Neural progenitor cell (in vitro differentiated cells): ENCODE results near the gene MED19. TPM values are rescaled to one million over a fixed set of nuclear protein-coding genes. Genes with fewer than 3 reads are reported as not detected.
"Not testable (repeated sequence)": the region's sequence is repeated elsewhere in the genome, so short reads cannot be mapped to it uniquely, and the experiment has no call there.

Experiments used
- DNase-seq: peaks from one replicate; pipeline ENCODE4 v3.0.0-alpha.2; 2016; ENCODE audit warnings: low spot score
- H2AFZ ChIP-seq: fragments of 200-600 bp; sonication (generic); replicated peaks from 2 replicates; pipeline ENCODE4 v1.6.1; 2016; ENCODE audit warnings: antibody characterized with exemption
- H3F3A ChIP-seq: fragments of 200-600 bp; sonication (generic); 2 replicates; pipeline ENCODE4 v1.6.1; 2016; ENCODE audit warnings: antibody characterized with exemption, low read depth
- H3K27ac ChIP-seq: fragments of 200-600 bp; sonication (generic); 2 replicates; pipeline ENCODE4 v1.5.1; 2016; ENCODE audit warnings: mild to moderate bottlenecking
- H3K27me3 ChIP-seq: fragments of 200-600 bp; sonication (generic); 2 replicates; pipeline ENCODE4 v1.6.1; 2016; ENCODE audit warnings: mild to moderate bottlenecking, moderate library complexity
- H3K36me3 ChIP-seq: fragments of 200-600 bp; sonication (generic); 2 replicates; pipeline ENCODE4 v1.5.1; 2016
- H3K4me1 ChIP-seq: fragments of 200-600 bp; sonication (generic); 2 replicates; pipeline ENCODE4 v1.6.1; 2016; ENCODE audit warnings: mixed run types
- H3K4me2 ChIP-seq: fragments of 200-600 bp; sonication (generic); 2 replicates; pipeline ENCODE4 v1.6.1; 2016
- H3K4me3 ChIP-seq: fragments of 200-600 bp; sonication (generic); 2 replicates; pipeline ENCODE4 v1.5.1; 2016
- H3K79me2 ChIP-seq: fragments of 200-600 bp; sonication (generic); 2 replicates; pipeline ENCODE4 v1.6.1; 2016; ENCODE audit warnings: low read depth
- H3K9ac ChIP-seq: fragments of 200-600 bp; sonication (generic); 2 replicates; pipeline ENCODE4 v1.6.1; 2016
- H3K9me3 ChIP-seq: fragments of 200-600 bp; sonication (generic); 2 replicates; pipeline ENCODE4 v1.5.1; 2016; ENCODE audit warnings: low read depth
- H4K20me1 ChIP-seq: fragments of 200-600 bp; sonication (generic); 2 replicates; pipeline ENCODE4 v1.6.1; 2016; ENCODE audit warnings: low read depth
- H3K27ac Mint-ChIP-seq: 3 replicates; pipeline ENCODE4 v1.8.0; 2021; ENCODE audit warnings: mixed read lengths
- H3K27me3 Mint-ChIP-seq: 2 replicates; pipeline ENCODE4 v1.8.0; 2022; ENCODE audit warnings: low read depth, mild to moderate bottlenecking, inconsistent platforms, moderate library complexity, mixed read lengths; ENCODE audit not compliant: insufficient read depth
- H3K36me3 Mint-ChIP-seq: 3 replicates; pipeline ENCODE4 v1.8.0; 2021; ENCODE audit warnings: mixed read lengths
- H3K4me1 Mint-ChIP-seq: 3 replicates; pipeline ENCODE4 v1.8.0; 2021; ENCODE audit warnings: mixed read lengths
- H3K4me3 Mint-ChIP-seq: 3 replicates; pipeline ENCODE4 v1.8.0; 2021; ENCODE audit warnings: mild to moderate bottlenecking, moderate library complexity, mixed read lengths
- H3K9me3 Mint-ChIP-seq: 3 replicates; pipeline ENCODE4 v1.8.0; 2020; ENCODE audit warnings: mixed read lengths
- EZH2 ChIP-seq: fragments of 200-600 bp; sonication (generic); IDR thresholded peaks from 2 replicates; pipeline ENCODE4 v1.6.1; 2017; ENCODE audit warnings: antibody characterized with exemption, mild to moderate bottlenecking, moderate library complexity
- EZH2phosphoT487 ChIP-seq: fragments of 200-600 bp; sonication (generic); IDR thresholded peaks from 2 replicates; pipeline ENCODE4 v1.6.1; 2017; ENCODE audit warnings: antibody characterized with exemption
- total RNA-seq: library from RNA; depleted of rRNA; stranded (reverse); fragments of >200 nt; gene quantifications from 2 replicates; pipeline ENCODE4 v1.2.3, GENCODE V29; 2015; ENCODE audit warnings: low replicate concordance
- TF ChIP-seq, protein P1 (sequence below): fragments of 200-600 bp; sonication (generic); IDR thresholded peaks from 2 replicates; pipeline ENCODE4 v1.5.1; 2017; ENCODE audit warnings: antibody characterized with exemption, mild to moderate bottlenecking

The MED19 gene
- total RNA-seq, 1 donor from 2014 or later = 11.8 TPM

DNA sequence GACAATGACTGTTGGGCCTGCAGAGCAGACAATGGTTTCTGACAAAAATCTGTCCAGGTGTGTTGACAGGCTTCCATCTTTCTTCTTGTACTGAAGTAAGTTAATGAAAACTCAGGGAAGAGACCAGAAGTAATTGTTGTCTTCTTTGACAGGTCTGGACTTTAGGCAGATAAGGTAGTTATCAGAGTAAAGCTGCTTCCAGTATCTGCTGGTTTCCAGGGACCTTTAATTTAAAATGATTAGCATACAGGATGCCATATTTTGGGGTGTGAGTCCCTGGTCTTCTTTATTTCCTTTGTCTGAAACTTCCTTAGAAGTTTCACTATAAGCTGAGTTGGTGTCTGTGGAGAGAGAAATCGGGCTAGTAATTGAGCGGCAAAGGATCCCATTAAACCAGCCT, 1.8 kb upstream of the MED19 start:
- H3K27me3 Mint-ChIP-seq = peaks cover 2% of the 10 kb centered on the region
- H2AFZ ChIP-seq = no peak overlapping the region
- H3K4me3 ChIP-seq = peak overlapping the region; percentile 98
- peaks cover 24% of the 10 kb centered on the region for H3K4me1 Mint-ChIP-seq
- H3K27ac ChIP-seq = no peak overlapping the region
- H3K9ac ChIP-seq = no peak overlapping the region
- peaks cover 12% of the 10 kb centered on the region for H3F3A ChIP-seq
- peak overlapping the region; percentile 97 for H3K4me2 ChIP-seq
- TF ChIP-seq, protein P1, sequence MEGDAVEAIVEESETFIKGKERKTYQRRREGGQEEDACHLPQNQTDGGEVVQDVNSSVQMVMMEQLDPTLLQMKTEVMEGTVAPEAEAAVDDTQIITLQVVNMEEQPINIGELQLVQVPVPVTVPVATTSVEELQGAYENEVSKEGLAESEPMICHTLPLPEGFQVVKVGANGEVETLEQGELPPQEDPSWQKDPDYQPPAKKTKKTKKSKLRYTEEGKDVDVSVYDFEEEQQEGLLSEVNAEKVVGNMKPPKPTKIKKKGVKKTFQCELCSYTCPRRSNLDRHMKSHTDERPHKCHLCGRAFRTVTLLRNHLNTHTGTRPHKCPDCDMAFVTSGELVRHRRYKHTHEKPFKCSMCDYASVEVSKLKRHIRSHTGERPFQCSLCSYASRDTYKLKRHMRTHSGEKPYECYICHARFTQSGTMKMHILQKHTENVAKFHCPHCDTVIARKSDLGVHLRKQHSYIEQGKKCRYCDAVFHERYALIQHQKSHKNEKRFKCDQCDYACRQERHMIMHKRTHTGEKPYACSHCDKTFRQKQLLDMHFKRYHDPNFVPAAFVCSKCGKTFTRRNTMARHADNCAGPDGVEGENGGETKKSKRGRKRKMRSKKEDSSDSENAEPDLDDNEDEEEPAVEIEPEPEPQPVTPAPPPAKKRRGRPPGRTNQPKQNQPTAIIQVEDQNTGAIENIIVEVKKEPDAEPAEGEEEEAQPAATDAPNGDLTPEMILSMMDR = no peak
- TF ChIP-seq EZH2phosphoT487 = no peak
- no peak for TF ChIP-seq EZH2
- H3K4me3 Mint-ChIP-seq = peak overlapping the region; percentile 99
- peaks cover 12% of the 10 kb centered on the region for H3K4me1 ChIP-seq
- no peaks in the 10 kb centered on the region for H3K9me3 ChIP-seq
- no peak overlapping the region for H3K27ac Mint-ChIP-seq
- peaks cover 64% of the 10 kb centered on the region for H3K79me2 ChIP-seq
- H3K36me3 ChIP-seq = no peaks in the 10 kb centered on the region
- H3K27me3 ChIP-seq = no peaks in the 10 kb centered on the region
- no peak for DNase-seq
- H4K20me1 ChIP-seq = peaks cover 15% of the 10 kb centered on the region
- H3K36me3 Mint-ChIP-seq = peaks cover 16% of the 10 kb centered on the region
- peaks cover 9% of the 10 kb centered on the region for H3K9me3 Mint-ChIP-seq

DNA sequence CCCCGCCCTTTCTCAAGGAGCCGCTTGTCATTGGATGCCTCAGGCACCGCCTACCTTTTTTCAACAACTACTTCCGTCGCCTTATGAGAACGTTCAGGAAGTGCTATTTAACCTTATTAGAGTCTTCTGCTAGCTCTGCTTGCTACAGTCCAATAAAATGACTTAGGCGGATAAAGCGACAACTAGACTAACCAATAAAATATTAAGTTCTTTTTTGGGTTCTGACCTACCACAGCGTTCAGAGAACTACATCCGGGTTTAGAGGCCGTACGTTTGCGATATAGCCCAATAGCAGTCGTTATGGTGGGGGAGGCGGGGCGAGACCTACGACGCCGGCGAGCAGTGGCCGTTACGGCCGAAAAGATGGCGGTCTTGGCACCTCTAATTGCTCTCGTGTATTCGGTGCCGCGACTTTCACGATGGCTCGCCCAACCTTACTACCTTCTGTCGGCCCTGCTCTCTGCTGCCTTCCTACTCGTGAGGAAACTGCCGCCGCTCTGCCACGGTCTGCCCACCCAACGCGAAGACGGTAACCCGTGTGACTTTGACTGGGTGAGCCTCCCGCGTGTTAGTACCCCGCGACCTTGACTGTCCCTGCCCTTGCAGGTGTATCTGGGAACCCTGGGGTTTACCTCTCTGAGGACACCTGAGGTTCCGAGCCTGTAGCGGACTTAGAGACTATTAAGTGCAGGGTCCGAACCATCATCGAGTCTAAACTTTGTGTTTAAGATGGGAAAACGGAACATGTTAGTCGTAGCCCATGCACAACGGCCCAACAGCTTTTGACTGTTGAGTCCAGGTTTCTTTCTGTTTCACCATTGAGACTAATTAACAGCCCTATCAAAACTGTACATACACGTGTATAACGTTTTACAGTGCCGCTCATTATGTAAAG, 488 bp upstream of the MED19 start, which contains the start of gene TMX2:
TMX2 (plus strand) TSS at position 338 of the 895 bp plus-strand sequence; CDS start at position 364, 26 bp downstream.
- peak; percentile 98 for DNase-seq
- Mint-ChIP-seq H3K9me3 (peaks cover 4% of the 10 kb centered on the region), H3K4me1 (peaks cover 24% of the 10 kb centered on the region), H3K4me3 (peak within 1 kb of the TSS; percentile 99), H3K36me3 (peaks cover 9% of the 10 kb centered on the region), H3K27me3 (peaks cover 2% of the 10 kb centered on the region), H3K27ac (peak within 1 kb of the TSS; percentile 91)
- no peaks in the 10 kb centered on the region for H3K27me3 ChIP-seq
- TF ChIP-seq EZH2 = peak; percentile 18
- TF ChIP-seq, protein P1 = no peak
- no peaks in the 10 kb centered on the region for H3K36me3 ChIP-seq
- H2AFZ ChIP-seq = peak within 1 kb of the TSS; percentile 93
- peak within 1 kb of the TSS; percentile 98 for H3K4me3 ChIP-seq
- peaks cover 63% of the 10 kb centered on the region for H3K79me2 ChIP-seq
- peak within 1 kb of the TSS; percentile 97 for H3K4me2 ChIP-seq
- peak within 1 kb of the TSS; percentile 91 for H3K9ac ChIP-seq
- H3K9me3 ChIP-seq = no peaks in the 10 kb centered on the region
- H3K4me1 ChIP-seq = peaks cover 12% of the 10 kb centered on the region
- peak within 1 kb of the TSS; percentile 95 for H3K27ac ChIP-seq
- peaks cover 15% of the 10 kb centered on the region for H4K20me1 ChIP-seq
- peaks cover 12% of the 10 kb centered on the region for H3F3A ChIP-seq

DNA sequence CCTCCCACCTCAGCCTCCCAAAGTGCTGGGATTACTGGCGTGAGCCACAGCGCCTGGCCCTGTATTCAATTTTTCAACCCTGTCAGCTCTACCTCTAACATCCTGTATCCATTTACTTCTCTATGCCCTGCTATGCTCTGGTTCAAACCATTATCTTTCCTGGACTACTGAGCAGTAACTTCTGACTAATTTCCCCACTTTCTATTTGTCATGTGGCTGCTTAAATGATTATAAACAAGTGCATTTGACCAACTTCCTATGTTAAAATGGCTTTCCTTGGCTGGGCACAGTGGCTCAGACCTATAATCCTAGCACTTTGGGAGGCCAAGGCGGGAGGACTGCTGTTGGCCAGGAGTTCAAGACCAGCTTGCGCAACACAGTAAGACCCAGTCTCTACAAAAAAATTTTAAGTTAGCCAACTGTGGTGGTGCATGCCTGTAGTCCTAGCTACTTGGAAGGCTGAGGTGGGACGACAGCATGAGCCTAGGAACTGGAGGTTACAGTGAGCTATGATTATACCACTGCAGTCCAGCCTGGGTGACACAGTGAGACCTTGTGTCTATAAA, 2.1 kb downstream of the MED19 start:
- Histone ChIP-seq H3K4me2 (no peak overlapping the region), H3K9me3 (no peaks in the 10 kb centered on the region), H3F3A (peaks cover 14% of the 10 kb centered on the region), H3K36me3 (no peaks in the 10 kb centered on the region), H2AFZ (no peak overlapping the region), H4K20me1 (peaks cover 15% of the 10 kb centered on the region), H3K4me3 (no peak overlapping the region), H3K9ac (no peak overlapping the region), H3K79me2 (peaks cover 69% of the 10 kb centered on the region), H3K27me3 (no peaks in the 10 kb centered on the region), H3K27ac (no peak overlapping the region), H3K4me1 (peaks cover 12% of the 10 kb centered on the region)
- Mint-ChIP-seq H3K27me3 (peaks cover 2% of the 10 kb centered on the region), H3K27ac (no peak overlapping the region), H3K9me3 (no peaks in the 10 kb centered on the region), H3K36me3 (peaks cover 7% of the 10 kb centered on the region), H3K4me1 (peaks cover 24% of the 10 kb centered on the region), H3K4me3 (no peak overlapping the region)
- no peak for TF ChIP-seq EZH2
- TF ChIP-seq, protein P1 = no peak
- no peak for TF ChIP-seq EZH2phosphoT487
- DNase-seq = no peak

DNA sequence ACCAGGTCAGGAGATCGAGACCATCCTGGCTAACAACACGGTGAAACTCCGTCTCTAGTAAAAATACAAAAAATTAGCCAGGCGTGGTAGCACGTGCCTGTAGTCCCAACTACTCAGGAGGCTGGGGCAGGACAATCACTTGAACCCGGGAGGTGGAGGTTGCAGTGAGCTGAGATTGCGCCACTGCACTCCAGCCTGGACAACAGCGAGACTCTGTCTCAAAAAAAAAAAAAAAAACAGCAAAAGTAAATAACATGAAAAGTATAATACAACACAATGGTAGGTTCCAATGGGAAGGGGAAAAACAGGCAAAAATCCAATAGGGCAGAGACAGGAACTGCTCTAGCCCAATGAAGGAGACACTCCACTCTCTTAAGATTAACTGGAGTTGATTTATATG, 6.6 kb downstream of the MED19 start:
- peaks cover 35% of the 10 kb centered on the region for H3K79me2 ChIP-seq

More for the DNA sequence above, 6.6 kb downstream of the MED19 start:
- DNase-seq, H3K9me3 Mint-ChIP-seq, H3K27ac Mint-ChIP-seq, H2AFZ ChIP-seq, H3K4me3 ChIP-seq, H3K4me1 ChIP-seq, H3K9ac ChIP-seq, H3K4me1 Mint-ChIP-seq, H3K4me2 ChIP-seq, H3K27me3 Mint-ChIP-seq, H4K20me1 ChIP-seq, H3K27me3 ChIP-seq, H3K9me3 ChIP-seq, H3K36me3 ChIP-seq, H3K27ac ChIP-seq, H3K4me3 Mint-ChIP-seq: not testable (repeated sequence)
- peaks cover 10% of the 10 kb centered on the region for H3K36me3 Mint-ChIP-seq
- peaks cover 16% of the 10 kb centered on the region for H3F3A ChIP-seq
